ENCODE data around the gene MS4A12. TPM values are rescaled to one million over a fixed set of nuclear protein-coding genes. Genes with fewer than 3 reads are reported as not detected.
A peak's percentile ranks its signal among the peaks of the same experiment; 100 is the strongest.
"Not testable (repeated sequence)": the region's sequence is repeated elsewhere in the genome, so short reads cannot be mapped to it uniquely, and the experiment has no call there.

MS4A12 gene
- polyA plus RNA-seq, 1 donor = not detected

- Histone ChIP-seq H3K27ac (ENCODE audit: low read length) (no peak overlapping the region), H3K27me3 (ENCODE audit: control insufficient read depth, insufficient read depth, low read length) (no peaks in the 10 kb centered on the region), H3K4me3 (ENCODE audit: low read length) (no peak overlapping the region), H3K4me1 (ENCODE audit: control insufficient read depth, insufficient read depth, low read length) (no peaks in the 10 kb centered on the region), H3K36me3 (ENCODE audit: control insufficient read depth, insufficient read depth, low read length) (no peaks in the 10 kb centered on the region), H3K9me3 (ENCODE audit: control insufficient read depth, low read depth, low read length) (no peaks in the 10 kb centered on the region)
- WGBS (ENCODE audit: insufficient coverage, low lambda C conversion rate) = no CpG with 5 or more reads among the region's 2 CpGs
- DNase-seq = no peak
Measured at GRCh38 chr11:60482361-60482760, 10.2 kb upstream of the MS4A12 start.

DNA sequence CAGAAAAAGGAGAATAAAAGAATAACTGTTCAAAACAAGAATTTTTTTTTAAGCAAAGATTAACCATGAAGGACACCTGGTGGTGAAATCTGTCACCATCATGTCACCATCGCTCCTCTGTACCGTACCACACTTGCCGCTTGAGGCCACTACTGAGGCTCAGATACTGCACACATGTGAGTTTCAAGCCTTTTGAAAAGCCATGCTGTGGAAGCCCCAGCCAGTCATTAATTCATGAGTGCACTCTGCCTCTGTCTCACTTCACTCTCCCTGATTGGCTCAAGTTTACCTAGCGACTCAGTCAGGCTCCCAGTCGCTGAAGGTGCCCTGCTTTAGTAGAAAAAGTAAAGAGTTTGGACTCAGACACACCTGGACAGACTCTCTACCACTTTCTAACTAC, 6.6 kb upstream of the MS4A12 start:
- no peaks in the 10 kb centered on the region for H3K4me1 ChIP-seq (ENCODE audit: control insufficient read depth, insufficient read depth, low read length)
- WGBS (ENCODE audit: insufficient coverage, low lambda C conversion rate) = 83% methylated on average over 1 of the region's 5 CpGs
- H3K27me3 ChIP-seq (ENCODE audit: control insufficient read depth, insufficient read depth, low read length) = no peaks in the 10 kb centered on the region
- peak; percentile 5 to 17 for DNase-seq
- no peak overlapping the region for H3K27ac ChIP-seq (ENCODE audit: low read length)
- H3K36me3 ChIP-seq (ENCODE audit: control insufficient read depth, insufficient read depth, low read length) = no peaks in the 10 kb centered on the region
- H3K4me3 ChIP-seq (ENCODE audit: low read length) = no peak overlapping the region
- H3K9me3 ChIP-seq (ENCODE audit: control insufficient read depth, low read depth, low read length) = peaks cover 4% of the 10 kb centered on the region

DNA sequence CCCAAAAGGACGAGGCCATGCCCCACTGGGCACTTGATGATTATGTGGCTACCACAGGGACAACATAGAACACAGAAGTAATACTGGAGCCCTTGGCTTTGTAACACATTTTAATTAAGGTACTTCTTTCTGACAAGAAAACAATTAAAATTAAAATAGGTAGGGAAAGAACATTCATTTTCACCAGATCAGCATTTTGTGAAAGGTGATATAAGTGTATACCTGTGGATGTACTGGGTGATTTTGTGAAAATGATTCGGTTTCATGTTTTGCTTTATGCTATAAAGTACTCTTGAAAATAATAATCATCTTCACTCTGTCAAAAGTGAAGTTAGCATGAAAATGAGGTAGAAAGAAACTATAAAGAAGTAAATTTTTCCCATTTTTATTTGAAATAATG, 876 bp downstream of the MS4A12 start:
- H3K27ac ChIP-seq (ENCODE audit: low read length) = no peak overlapping the region
- DNase-seq = no peak
- 100% methylated on average over 1 of the region's 2 CpGs for WGBS (ENCODE audit: insufficient coverage, low lambda C conversion rate)
- peaks cover 4% of the 10 kb centered on the region for H3K9me3 ChIP-seq (ENCODE audit: control insufficient read depth, low read depth, low read length)
- no peak overlapping the region for H3K4me3 ChIP-seq (ENCODE audit: low read length)
- H3K4me1 ChIP-seq (ENCODE audit: control insufficient read depth, insufficient read depth, low read length) = no peaks in the 10 kb centered on the region
- no peaks in the 10 kb centered on the region for H3K27me3 ChIP-seq (ENCODE audit: control insufficient read depth, insufficient read depth, low read length)
- H3K36me3 ChIP-seq (ENCODE audit: control insufficient read depth, insufficient read depth, low read length) = no peaks in the 10 kb centered on the region

DNA sequence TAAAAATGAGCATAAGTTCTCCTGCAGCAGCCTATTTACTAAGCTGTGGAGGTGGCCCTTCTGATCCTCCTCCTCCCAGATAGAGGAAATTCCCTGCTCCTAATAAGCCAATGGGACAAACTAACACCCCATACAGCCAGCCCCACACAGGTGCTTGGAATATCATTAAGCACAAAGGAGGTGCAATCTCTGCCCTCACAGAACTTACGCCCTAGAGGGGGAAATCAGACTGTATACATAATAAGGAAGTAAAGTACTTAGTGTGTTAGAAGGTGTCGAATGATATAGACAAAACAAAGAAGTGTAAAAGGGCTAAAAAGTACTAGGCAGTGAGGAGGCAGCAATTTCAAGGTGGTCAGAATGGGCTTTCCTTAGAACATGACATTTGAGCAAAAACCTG, 5.8 kb downstream of the MS4A12 start:
- no peaks in the 10 kb centered on the region for H3K4me1 ChIP-seq (ENCODE audit: control insufficient read depth, insufficient read depth, low read length)
- DNase-seq = no peak
- H3K36me3 ChIP-seq (ENCODE audit: control insufficient read depth, insufficient read depth, low read length) = no peaks in the 10 kb centered on the region
- no peaks in the 10 kb centered on the region for H3K9me3 ChIP-seq (ENCODE audit: control insufficient read depth, low read depth, low read length)
- no peaks in the 10 kb centered on the region for H3K27me3 ChIP-seq (ENCODE audit: control insufficient read depth, insufficient read depth, low read length)
- no peak overlapping the region for H3K27ac ChIP-seq (ENCODE audit: low read length)
- WGBS (ENCODE audit: insufficient coverage, low lambda C conversion rate) = 83% methylated on average over 1 of the region's 2 CpGs
- no peak overlapping the region for H3K4me3 ChIP-seq (ENCODE audit: low read length)

DNA sequence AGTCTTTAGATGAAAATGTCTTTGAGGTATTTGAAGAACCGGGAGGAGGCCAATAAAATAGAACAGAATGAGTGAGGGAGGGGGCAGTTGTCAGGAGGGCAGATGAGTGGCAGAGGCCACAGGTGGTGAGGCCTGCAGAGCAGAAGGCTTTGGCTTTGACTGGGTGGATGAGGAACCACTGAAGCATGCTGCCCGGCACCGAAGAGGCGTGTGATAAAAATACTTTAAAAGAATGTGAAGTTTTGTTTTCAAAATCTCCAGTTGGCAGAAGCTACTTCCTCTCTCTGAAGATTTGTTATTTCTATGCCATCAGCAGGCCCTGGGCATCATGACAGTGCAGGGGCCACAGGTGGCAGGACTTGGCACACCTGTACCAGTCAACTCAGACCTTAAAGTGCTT, 6.3 kb downstream of the MS4A12 start:
- H3K4me1 ChIP-seq (ENCODE audit: control insufficient read depth, insufficient read depth, low read length) = no peaks in the 10 kb centered on the region
- H3K27me3 ChIP-seq (ENCODE audit: control insufficient read depth, insufficient read depth, low read length) = no peaks in the 10 kb centered on the region
- no peak for DNase-seq
- H3K27ac ChIP-seq (ENCODE audit: low read length) = no peak overlapping the region
- H3K9me3 ChIP-seq (ENCODE audit: control insufficient read depth, low read depth, low read length) = no peaks in the 10 kb centered on the region
- 29% methylated on average over 1 of the region's 4 CpGs for WGBS (ENCODE audit: insufficient coverage, low lambda C conversion rate)
- H3K36me3 ChIP-seq (ENCODE audit: control insufficient read depth, insufficient read depth, low read length) = no peaks in the 10 kb centered on the region
- no peak overlapping the region for H3K4me3 ChIP-seq (ENCODE audit: low read length)

DNA sequence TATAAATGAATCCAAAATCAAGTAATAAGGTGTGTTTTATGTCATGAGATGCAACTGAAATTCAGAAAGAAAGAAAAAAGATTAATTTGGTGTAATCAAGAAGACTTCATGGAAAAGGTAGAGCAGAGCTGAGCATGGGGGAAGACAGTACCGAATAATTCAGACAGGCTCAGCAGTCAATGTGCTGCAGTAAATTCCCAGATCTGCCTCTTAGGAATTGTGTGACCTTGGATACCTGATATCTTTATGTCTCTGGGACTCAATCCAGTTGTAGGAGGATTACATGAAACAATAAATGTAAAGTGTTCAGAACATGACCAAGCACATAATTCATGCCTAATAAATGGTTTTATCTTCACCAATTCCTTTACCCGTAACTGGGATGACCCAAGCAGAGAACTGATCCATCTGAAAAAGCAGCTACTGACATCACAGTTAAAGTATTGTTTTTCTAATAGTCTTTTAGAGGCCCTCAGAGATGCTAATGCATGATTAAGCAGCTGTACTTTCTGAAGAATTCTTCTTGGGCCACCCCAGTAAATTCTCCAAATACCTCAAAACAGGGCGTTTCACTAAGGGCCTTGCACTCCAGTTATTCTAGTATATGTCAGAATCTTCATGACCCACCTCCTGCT, 7.8 kb downstream of the MS4A12 start:
- no peak overlapping the region for H3K27ac ChIP-seq (ENCODE audit: low read length)

DNA sequence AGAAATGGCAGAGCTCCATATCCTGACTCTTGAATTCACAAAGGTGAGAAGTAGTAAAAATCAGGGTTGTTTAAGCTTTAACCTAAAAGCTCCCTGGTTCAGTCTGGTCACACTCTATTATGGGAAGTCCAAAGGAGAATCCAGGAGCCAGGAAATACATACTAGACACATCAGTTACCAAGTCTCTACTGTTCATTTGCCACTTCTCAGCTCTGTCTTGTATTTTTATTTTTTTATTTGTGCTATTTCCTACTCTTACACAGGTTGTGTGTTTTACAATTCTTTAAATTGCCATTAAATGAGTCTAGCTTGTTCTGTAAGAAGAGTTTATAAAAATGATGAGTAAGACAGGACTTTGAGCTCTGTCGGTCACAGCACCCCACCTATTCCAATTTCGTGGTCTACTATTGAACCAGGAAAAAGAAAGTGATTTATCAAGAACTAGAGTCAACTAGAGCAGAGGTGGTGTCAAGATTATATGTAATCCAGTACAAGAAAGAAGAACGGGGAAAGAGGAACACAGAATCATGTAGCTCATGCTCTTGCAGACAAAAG, 9.7 kb downstream of the MS4A12 start:
- Histone ChIP-seq H3K4me3 (ENCODE audit: low read length) (no peak overlapping the region), H3K36me3 (ENCODE audit: control insufficient read depth, insufficient read depth, low read length) (no peaks in the 10 kb centered on the region), H3K9me3 (ENCODE audit: control insufficient read depth, low read depth, low read length) (no peaks in the 10 kb centered on the region), H3K27ac (ENCODE audit: low read length) (no peak overlapping the region), H3K27me3 (ENCODE audit: control insufficient read depth, insufficient read depth, low read length) (no peaks in the 10 kb centered on the region), H3K4me1 (ENCODE audit: control insufficient read depth, insufficient read depth, low read length) (no peaks in the 10 kb centered on the region)
- peak in 1 of 2 donors; percentile 53 for DNase-seq
- WGBS (ENCODE audit: insufficient coverage, low lambda C conversion rate) = 80% methylated on average over 1 of the region's 3 CpGs

More for the DNA sequence above, 7.8 kb downstream of the MS4A12 start:
- no peak for DNase-seq
- no peaks in the 10 kb centered on the region for H3K27me3 ChIP-seq (ENCODE audit: control insufficient read depth, insufficient read depth, low read length)
- WGBS (ENCODE audit: insufficient coverage, low lambda C conversion rate) = 60% methylated on average over 1 of the region's 3 CpGs
- no peaks in the 10 kb centered on the region for H3K4me1 ChIP-seq (ENCODE audit: control insufficient read depth, insufficient read depth, low read length)
- no peak overlapping the region for H3K4me3 ChIP-seq (ENCODE audit: low read length)
- H3K9me3 ChIP-seq (ENCODE audit: control insufficient read depth, low read depth, low read length) = no peaks in the 10 kb centered on the region
- no peaks in the 10 kb centered on the region for H3K36me3 ChIP-seq (ENCODE audit: control insufficient read depth, insufficient read depth, low read length)

GRCh38 chr11:60504219-60504905, 11.8 kb downstream of the MS4A12 start:
- no CpG with 5 or more reads among the region's 3 CpGs for WGBS (ENCODE audit: insufficient coverage, low lambda C conversion rate)
- H3K27me3 ChIP-seq (ENCODE audit: control insufficient read depth, insufficient read depth, low read length) = no peaks in the 10 kb centered on the region
- DNase-seq = no peak
- H3K4me3 ChIP-seq (ENCODE audit: low read length) = no peak overlapping the region
- H3K4me1 ChIP-seq (ENCODE audit: control insufficient read depth, insufficient read depth, low read length) = no peaks in the 10 kb centered on the region
- H3K9me3 ChIP-seq (ENCODE audit: control insufficient read depth, low read depth, low read length) = peaks cover under 1% of the 10 kb centered on the region
- no peaks in the 10 kb centered on the region for H3K36me3 ChIP-seq (ENCODE audit: control insufficient read depth, insufficient read depth, low read length)
- no peak overlapping the region for H3K27ac ChIP-seq (ENCODE audit: low read length)

- DNase-seq; H3K4me3 ChIP-seq (ENCODE audit: low read length); H3K4me1 ChIP-seq (ENCODE audit: control insufficient read depth, insufficient read depth, low read length); H3K36me3 ChIP-seq (ENCODE audit: control insufficient read depth, insufficient read depth, low read length); H3K27me3 ChIP-seq (ENCODE audit: control insufficient read depth, insufficient read depth, low read length); H3K27ac ChIP-seq (ENCODE audit: low read length); H3K9me3 ChIP-seq (ENCODE audit: control insufficient read depth, low read depth, low read length): not testable (repeated sequence)
- WGBS (ENCODE audit: insufficient coverage, low lambda C conversion rate) = no CpG with 5 or more reads among the region's 15 CpGs
Measured at GRCh38 chr11:60509609-60510008, 17.0 kb downstream of the MS4A12 start.

DNA sequence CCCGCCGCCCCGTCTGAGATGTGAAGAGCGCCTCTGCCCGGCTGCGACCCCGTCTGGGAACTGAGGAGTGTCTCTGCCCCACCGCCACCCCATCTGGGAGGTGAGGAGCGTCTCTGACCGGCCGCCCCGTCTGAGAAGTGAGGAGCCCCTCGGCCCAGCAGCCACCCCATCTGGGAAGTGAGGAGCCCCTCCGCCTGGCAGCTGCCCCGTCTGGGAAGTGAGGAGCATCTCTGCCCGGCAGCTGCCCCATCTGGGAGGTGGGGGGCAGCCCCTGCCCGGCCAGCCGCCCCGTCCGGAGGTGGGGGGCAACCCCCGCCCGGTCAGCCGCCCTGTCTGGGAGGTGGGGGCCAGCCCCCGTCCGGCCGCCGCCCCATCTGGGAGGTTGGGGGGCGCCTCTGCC, 17.6 kb downstream of the MS4A12 start:
- H3K27ac ChIP-seq (ENCODE audit: low read length); H3K36me3 ChIP-seq (ENCODE audit: control insufficient read depth, insufficient read depth, low read length); H3K27me3 ChIP-seq (ENCODE audit: control insufficient read depth, insufficient read depth, low read length); H3K9me3 ChIP-seq (ENCODE audit: control insufficient read depth, low read depth, low read length); DNase-seq; H3K4me3 ChIP-seq (ENCODE audit: low read length); H3K4me1 ChIP-seq (ENCODE audit: control insufficient read depth, insufficient read depth, low read length): not testable (repeated sequence)
- WGBS (ENCODE audit: insufficient coverage, low lambda C conversion rate) = no CpG with 5 or more reads among the region's 28 CpGs

Measured in large intestine (tissue), 3 donors.